Endometrium (tissue), 2 donors: Measurements from ENCODE around the gene NEUROD6.

Experiments
- FAIRE-seq: peaks from 2 replicates; lab custom pipeline; 2012; peaks lifted over from hg19 to GRCh38; lab: Jason Lieb, UNC
- donor health status: control.
- donor health status: control.

The NEUROD6 gene

DNA sequence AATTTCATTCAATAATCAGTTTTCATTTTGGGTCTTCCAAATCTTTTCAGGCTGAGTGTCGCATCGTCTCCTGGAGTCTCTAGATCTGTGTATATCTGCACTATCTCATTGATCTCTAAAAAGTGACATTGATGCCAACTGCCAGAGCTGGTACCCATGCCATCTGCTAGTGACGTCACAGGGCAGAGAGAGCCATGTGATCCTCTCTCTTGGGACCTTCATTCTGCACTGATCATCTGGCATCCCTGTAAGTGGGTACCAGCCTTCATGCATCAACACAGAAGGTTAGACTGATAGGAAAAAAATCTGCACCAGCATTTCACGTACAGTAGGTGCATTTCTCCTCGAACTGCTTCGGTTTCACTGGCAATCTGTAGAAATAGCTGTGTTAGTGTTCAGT, at the start of gene NEUROD6:
Gene NEUROD6 (minus strand): TSS at position 124 of the 400 bp plus-strand sequence. CDS start 1,458 bp downstream, outside the sequence.
- no peak for FAIRE-seq

DNA sequence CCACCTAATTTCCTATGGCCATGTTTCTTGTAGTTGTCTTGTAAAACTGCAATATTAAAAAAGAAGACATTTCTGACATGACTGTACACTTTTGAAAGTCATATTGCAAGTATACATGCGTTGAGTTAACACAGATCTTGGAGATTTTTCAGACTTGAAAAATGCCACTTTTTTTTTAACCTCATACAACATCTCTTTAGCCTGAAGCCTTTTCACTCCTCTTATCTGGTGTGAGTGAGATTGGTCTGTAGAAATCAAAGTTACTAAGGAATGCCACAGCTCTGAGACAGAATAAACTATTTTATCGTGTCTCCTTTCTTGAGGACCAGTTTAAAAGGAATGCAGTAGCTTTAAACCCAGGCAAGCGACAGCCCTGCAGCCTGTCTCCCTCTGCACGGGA, 43.9 kb upstream of the NEUROD6 start:
- no peak for FAIRE-seq

DNA sequence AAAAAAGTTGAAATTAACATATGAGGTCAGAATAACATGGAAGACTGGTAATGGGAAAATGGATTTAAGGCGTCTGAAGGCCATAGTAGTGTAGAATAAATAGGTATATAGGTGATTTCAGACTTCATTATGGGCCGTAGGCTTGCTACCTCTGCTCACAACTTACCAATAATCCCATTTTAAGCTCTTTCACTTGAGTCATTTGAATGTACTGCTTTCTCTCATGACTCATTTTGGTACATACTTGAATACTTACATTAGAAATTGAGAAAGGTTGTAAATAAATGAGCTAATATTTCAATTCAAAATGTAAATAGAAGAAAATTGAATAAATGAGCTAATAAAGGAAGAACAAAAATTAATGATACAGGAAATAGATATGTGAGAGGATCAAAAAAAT, 42.2 kb upstream of the NEUROD6 start:
- FAIRE-seq, result no peak

DNA sequence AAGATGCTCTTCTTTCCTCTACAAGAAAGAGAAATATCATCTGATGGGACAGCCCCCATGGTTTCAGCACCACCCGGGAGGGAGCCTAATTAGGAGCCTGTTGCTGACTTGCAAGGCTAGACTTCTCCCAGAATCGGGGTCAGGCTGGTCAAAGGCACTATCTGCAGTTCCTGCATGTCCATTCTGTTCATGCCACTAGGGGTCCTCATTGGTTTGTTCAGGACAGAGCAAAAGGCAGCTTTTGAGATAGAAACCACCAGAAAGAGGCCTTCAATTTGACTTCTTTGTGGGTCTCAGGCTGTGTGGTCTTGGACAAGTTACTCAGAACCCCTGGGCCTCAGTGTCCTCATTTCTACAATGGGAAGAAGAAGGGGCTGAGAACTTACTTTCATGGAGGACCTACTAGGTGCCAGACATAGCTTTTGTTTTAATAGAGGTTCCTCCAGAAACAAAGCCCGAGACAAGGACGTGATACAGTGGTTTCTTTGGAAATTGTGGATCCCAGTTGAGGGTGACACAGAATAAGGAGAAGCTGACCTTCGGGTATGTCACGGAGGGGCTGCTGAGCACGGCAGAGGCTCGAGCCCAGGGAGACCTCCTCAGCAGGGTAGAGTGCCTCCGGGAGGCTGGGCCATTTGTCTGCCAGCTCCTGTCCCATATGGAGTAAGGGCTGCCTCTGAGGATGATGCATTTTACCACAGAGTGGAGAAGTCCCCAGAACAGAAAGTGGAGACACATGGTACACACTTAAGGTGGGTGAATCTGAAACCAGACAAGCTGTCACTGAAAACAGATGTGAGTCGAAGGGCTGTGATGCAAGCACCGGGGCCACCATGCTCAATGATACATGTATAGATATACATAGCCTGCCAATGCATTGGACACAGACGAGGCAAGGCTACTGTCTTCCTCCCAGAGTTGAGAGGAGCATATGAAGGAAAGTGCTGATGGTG, 33.1 kb upstream of the NEUROD6 start:
- no peak for FAIRE-seq

DNA sequence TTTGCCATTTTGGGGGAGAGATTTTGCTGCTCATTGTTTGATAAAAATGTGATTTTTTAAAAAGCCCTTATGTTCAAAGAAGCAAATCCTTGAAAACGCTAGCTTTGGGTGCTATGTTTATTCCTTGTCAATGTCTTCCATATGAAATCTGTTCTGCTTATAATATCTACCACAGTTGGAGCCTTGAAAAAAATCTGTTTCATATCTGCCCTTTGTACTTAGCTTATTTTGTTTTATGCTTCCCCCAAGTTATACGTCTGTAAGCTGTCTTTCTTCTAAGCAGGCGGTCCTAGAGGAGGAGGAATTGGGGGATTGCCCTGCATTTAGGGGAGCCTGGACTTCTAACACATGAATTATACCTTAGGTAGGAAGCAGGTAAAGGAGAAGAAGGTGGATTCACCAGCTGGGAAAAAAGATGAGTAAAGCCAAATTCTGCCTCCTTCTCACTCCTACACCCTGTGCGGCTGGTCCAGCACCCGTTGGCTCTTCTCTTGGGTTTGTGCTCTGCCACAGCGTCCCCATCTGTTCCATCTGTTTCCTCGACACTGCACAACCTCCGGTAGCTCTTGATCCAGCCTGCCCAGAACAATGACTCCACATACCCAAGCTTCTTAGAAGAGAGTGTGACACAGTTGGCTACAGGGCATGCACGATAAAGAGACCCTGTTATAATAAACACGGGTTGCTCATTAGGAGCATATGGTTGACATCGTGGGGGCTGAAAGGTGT, 31.9 kb upstream of the NEUROD6 start:
- FAIRE-seq, result no peak

DNA sequence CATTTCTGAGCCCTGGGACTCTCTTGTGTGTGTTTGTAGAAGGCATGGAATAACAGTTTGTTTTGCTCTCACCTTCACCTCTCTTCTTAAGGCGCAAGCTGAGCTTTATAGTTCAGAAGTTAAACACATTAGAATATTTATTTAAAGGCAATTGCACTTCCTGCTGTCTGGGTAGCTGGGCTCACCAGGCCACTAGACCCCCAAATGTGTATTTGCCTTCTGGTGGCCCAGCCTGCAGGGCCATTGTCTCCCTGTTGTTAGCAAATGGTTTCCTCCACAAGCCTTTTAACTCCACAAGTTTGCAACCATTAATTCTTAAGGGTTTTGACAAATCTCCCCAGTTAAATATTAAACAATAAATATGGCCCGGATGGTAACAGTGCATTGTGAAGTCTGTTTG, 31.1 kb upstream of the NEUROD6 start:
- no peak for FAIRE-seq

DNA sequence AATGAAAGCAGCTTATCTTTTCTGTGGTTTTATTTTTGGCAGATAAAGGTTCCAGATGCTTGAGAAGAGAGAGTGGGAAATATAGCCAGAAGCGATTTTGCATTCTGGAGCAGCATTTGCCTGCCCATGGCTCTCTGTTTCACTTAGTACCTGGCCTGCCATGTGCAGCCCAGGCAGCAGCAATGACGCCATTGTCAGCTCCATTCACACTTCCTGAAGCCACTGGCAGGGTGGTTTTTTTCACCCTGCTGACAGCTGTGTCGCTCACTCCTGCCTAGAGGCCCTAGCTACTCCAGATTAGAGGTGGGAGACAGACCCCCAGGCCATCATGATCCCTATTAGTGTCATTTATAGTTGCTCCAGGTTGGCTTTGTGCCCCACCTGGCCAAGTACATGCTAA, 30.1 kb upstream of the NEUROD6 start:
- FAIRE-seq, result no peak

DNA sequence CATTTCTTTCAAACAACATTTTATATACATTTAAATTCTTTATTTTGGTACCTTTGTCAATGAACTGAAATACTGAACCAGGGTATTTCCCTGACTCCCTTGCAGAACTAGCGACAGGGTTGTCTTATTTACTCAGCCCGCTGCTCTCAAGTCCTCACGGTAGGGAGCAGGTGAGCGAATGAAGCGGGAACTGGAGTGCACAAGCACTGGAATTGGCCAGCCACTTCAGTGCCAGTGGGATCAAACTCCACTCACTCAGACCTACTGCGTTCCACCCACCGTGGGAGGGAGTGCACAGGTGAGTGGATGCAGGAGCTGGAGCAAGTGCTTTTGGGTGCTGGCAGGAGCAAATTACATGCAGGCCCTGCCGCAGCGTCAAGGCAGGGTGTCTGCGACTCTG, 28.1 kb upstream of the NEUROD6 start:
- no peak for FAIRE-seq

DNA sequence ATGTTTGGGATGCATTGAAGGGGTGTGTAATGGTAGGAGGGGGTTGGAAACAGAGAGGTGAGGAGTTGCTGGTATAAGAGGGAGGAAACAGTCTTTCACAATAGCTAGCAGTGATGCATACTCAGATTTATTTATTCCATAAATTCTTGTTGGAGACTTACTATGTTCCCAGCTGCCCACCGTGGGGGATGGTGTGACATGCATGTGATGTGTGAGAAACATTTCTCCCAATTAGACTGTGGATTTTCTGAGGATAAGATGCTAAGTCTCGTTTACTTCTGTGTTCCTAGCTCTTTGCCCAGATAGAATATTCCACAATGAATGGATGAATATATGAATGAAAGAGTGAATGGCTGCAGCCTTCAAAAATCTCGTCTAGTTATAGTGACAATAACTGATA, 23.0 kb upstream of the NEUROD6 start:
- no peak for FAIRE-seq

DNA sequence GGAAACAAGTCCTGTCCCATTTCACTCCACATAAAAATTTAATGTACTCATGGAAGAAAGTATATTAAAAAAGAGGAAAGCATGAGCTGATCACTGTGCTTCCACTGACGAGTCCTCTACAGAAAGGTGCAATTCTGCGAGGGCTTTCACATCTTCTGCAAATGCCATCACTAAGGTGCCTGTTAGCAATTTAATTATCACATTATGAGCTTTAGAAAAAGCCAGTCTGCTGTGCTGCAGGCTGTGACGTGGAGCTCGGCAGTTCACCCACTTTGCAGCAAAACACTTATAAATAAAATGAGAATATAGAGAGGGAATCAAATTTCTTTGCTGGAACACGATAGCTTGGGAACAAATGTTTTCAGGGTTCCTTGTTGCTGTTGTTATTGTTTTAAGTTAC, 22.5 kb upstream of the NEUROD6 start:
- no peak for FAIRE-seq

DNA sequence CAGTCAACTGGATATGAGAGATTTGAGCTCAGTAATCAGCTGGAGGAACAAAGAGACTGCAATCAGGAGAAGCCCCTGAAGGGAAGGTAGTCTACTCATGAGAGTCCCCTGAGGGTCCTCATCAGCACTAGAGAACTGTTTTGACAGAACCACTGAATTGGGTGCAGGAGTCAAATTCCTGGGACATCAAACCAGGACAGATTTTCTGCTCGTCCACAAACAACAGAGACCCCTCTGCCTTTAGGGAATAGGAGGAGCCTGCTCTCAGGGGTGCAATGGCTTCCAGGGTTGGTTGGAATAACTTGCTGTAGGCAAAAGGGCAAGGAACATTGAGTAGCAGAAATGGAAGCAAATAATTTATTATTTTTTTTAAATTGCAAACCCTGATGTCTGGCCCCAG, 21.9 kb upstream of the NEUROD6 start:
- no peak for FAIRE-seq

DNA sequence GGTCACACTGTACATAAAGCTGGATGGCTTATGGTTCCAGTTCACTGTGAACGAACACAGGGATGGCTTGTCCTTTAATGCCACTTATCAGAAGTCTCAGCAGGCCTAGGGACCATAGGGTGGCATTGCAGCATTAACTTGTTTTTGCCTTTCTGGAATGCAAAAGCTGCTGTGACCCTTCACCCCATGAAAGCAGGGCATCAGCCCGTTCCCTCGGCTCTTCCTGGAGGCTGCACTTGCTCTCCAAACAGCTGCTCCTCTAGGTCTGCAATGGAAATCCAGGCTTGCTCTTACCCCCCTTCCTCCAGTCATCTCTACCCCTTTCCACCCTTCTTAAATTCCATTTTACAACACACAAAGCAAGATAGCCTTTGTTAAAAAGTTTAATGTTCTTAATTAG, 17.9 kb upstream of the NEUROD6 start:
- no peak for FAIRE-seq

DNA sequence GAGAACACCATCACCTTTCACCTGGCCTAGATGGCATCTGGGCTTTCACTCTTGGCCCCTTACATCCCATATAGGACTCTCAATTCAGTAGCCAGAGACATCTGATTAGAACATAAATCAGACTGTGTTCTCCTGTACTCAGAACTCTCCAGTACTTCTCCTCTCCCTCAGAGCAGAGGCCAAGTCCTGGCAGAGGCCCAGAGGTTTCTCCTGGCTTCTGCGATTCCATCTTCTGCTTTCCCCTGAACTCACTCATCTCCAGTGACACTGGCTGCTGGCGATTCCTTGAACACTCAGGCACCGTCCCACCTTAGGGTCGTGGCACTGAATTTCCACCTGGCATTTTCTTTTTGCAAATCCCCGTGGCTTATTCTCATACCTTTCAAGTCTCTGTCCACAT, 4.9 kb upstream of the NEUROD6 start:
- FAIRE-seq, result no peak

DNA sequence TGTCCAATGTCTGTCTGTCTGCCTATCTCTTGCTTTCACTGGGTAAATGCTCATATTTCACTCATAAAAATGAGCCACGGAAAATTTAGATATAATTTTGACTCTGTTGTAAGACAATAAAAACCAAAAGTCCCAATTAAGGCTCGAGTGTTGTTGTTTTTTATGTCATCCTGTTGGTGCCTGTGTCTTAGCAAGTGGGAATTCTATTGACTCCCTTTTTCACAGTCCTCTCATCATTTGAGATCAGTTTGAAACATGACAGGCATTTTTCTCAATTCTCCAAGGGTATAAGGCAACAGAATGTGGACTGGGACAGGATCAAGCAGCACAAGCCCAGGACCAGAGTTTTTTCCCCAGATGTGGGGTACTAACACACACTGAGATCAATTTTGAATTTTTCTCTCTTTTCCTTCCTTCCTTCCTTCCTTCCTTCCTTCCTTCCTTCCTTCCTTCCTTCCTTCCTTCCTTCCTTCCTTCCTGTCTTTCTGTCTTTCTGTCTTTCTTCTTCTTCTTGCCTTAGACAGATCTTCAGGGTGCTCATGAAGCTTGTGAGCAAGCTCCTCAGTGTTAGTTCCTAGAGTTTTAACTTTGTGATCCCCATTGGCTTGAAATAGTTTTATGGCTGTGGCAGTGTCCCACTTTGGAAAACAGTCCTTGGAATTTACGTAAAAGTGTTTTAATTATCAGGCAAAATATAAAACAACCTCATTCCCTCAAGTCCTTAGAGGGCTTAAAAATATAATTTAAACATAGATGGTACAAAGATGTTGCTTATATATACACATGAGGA, 3.2 kb upstream of the NEUROD6 start:
- no peak for FAIRE-seq

DNA sequence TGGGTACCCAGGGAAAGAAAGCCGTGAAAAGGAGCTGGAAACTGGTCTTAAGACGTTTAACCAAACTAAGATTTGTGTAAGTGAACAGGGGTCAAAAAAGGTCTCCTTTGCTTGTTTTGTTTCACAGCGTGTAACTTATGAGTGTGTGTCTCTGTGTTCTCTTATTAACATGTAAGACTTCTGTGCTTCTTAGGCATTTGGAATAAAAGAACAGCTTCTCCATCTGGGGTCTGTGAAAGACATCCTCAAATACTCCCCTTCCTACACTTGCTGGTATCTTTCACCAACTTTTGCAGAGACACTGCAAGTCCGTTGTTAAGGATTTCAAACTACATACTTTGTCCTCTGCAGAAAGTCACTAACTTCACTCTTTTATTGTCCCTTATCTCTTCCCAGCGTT, 615 bp upstream of the NEUROD6 start:
- FAIRE-seq, result no peak

DNA sequence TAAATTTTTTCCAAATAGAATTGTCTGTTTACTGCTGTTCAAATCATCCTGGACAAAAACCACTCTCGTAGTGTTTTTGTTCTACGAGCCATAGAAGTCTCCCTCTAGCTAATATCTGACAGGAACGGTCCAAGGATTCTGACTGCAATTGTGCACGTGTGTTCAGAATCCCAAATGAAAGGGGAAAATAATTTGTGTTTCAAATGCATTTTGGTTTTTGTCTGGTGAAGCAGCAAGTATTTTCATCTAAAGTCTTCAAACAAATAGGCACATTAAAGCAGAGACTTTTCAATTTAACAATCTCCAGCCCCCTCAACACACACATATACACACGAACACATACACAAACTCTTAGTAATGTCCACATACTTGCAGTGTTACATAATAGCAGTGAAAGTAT, 475 bp downstream of the NEUROD6 start:
- no peak for FAIRE-seq

DNA sequence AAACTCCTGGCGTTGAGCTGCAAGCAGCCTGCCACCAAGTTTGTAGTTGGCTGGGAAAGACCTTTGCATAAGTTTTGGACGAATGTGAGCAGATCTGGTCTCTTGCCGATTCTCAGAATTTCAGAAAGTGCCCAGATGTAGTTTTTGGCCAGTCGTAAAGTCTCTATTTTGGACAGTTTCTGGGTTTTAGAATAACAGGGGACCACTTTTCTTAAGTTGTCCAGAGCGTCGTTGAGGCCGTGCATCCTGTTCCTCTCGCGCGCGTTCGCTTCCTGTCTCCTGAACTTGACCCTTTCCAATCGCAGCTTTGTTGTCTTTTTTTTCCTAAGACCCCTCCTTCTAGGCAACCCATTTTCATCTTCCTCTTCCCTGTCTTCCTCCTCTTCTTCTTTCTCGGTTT, 1.8 kb downstream of the NEUROD6 start:
- FAIRE-seq, result no peak

DNA sequence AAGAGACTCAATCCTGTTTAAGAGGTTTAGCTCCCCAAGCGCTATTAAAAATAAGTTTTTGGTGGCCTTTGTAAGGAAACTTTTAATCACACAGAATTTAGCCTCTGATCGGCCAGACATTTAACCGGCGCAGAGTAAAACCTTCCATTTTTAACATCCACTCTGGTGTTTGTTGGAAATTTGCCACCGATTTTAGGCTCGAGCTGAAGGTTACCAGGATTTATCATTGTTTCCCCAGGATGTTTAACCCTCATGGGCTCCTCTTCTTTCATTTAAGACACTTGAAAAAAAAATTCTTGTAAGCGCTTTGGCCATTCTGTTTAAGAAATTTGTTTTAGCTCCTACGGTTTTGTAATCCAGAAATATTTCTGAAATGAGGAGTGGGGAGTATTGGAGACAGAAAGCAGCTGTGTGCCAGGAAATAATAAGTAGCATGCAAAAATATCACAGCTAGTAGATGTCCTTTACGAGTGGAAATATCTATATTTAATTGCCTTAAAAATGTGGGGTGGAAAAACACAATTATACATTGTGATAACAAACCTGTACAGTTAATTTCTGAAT, 3.4 kb downstream of the NEUROD6 start:
- FAIRE-seq, result no peak

DNA sequence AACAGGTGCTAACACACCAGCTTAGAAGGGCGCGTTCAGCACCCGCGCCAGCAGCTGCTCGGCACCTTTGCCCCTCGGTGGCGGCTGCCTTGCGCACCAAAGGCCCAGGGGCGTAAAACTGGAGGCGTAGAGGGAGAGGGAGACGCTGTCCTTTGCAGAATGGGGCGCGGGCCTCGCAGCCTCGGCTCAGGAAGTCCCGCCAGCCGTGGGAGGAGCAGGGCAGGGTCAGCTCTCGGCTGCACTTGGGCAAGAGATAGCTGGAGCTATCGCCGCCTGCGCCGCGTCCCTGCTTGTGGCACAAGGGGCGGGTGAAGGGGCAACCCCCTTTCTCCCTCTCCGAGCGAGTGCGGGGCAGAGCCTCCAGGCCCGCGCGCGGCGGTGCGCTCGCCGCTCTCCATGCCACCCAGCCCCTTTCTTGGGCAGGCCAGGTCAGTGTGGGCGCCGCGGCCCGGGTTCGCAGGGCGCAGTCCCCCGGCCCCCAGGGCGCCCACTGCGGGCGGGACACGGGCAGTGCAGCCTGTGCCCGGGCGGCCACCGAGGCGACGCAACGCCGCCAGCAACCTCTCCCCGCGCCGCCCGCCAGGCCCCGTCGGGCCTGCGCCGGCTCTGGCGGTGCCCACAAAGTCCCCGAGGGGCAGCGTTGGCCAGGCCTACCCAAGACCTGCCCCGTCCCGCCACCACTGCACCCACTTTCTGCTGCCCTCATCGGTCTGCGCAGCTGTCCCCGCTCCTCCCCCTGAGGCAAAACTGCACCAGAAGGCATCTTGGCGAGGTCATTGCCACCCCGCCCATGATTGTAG, 4.1 kb downstream of the NEUROD6 start:
- FAIRE-seq, result no peak

DNA sequence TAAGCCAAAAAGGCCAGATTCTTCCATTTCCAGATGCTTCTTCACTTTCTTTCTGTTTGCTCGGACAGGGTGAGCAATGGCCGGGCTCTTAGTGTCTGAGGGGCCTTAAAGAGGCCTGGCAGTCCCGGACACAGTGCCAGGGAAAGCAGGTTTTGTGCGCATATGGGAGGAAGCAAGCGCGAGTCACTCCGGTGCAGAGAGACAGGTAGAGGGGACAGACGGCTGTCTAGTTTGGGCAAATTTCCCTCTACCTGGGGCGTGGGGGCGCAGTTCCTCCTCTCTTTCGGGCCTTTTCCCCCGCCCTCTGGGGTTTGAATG, 4.7 kb downstream of the NEUROD6 start:
- FAIRE-seq, result no peak

DNA sequence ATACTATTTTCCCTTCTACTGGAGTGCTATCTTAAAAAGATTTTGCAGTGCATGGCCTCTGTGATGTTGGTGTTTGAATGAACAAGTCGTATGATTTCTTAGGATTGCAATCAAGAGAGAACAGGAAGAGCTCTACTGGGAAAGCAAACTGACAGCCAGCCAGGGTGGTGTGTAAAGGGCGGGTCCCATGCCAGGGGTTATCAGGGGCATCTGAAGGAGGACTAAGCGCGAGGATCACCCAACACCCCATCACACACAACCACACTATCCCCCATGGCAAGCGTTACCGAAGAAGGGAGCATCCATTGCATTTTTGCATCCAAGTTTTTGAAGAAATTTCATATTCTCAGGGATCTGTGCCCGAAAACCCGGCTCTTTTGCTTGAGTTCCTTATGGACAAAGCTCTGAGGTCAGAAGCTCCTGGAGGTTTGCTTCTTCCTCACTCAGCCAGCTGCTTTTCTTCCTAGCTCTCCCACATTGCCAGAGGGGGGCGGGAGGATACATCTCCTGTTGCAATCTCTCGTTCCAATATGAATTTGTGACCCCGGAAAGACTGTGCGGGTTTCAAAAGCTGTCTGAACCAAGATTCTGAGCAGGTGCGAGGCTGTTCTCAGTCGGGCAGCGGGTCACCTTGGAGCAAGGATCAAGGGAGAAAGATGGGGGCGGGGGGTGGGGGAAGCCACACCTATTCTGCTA, 5.2 kb downstream of the NEUROD6 start:
- FAIRE-seq, result no peak
